ENCODE data around the gene OTOP3. TPM values are rescaled to one million over a fixed set of nuclear protein-coding genes. Genes with fewer than 3 reads are reported as not detected.

OTOP3 gene
- total RNA-seq, 1 experiment from 2014 or later, result not detected

- Histone ChIP-seq H3K4me2 (ENCODE audit: insufficient read depth, insufficient read length, low read length) (no peak overlapping the region), H2AK5ac (ENCODE audit: insufficient read length, low read length) (no peak overlapping the region), H2BK20ac (ENCODE audit: low read depth, low read length, poor library complexity, severe bottlenecking) (no peak overlapping the region), H3K4me1 (ENCODE audit: insufficient read depth, low read length) (no peaks in the 10 kb centered on the region), H3K18ac (ENCODE audit: insufficient read length, low read depth, low read length) (no peak overlapping the region), H2BK12ac (ENCODE audit: insufficient read length, low read depth, low read length) (no peak overlapping the region), H4K8ac (replicated peaks; ENCODE audit: insufficient read length, low read depth, low read length) (no peak overlapping the region), H4K20me1 (ENCODE audit: control insufficient read depth, insufficient read depth, insufficient read length) (no peaks in the 10 kb centered on the region), H2BK15ac (ENCODE audit: low read depth, low read length) (no peak overlapping the region), H3K23me2 (ENCODE audit: insufficient read length, low read depth, low read length, poor library complexity, severe bottlenecking) (peaks cover 5% of the 10 kb centered on the region), H3K79me2 (ENCODE audit: insufficient read depth, low read length) (no peaks in the 10 kb centered on the region), H3K27me3 (ENCODE audit: insufficient read depth, low read length) (peaks cover 43% of the 10 kb centered on the region), H4K5ac (ENCODE audit: insufficient read length, low read depth, low read length) (no peak overlapping the region), H3K9ac (ENCODE audit: extremely low read depth, insufficient read length, low read length) (no peak overlapping the region), H2BK5ac (ENCODE audit: insufficient read length, low read length) (no peak overlapping the region), H2BK120ac (ENCODE audit: low read depth, low read length, poor library complexity, severe bottlenecking) (no peak overlapping the region), H3K14ac (ENCODE audit: insufficient read depth, low read length) (no peak overlapping the region), H3K79me1 (ENCODE audit: insufficient read depth, low read depth, low read length, poor library complexity, severe bottlenecking) (no peaks in the 10 kb centered on the region), H3K9me3 (ENCODE audit: control insufficient read depth, low read depth, low read length) (no peaks in the 10 kb centered on the region), H2AFZ (ENCODE audit: low read length) (no peak overlapping the region), H3K56ac (ENCODE audit: insufficient read length, low read depth, low read length) (no peak overlapping the region), H3K4ac (ENCODE audit: low read depth, low read length) (no peak overlapping the region), H4K91ac (ENCODE audit: insufficient read length, low read depth, low read length) (no peak overlapping the region), H3K23ac (ENCODE audit: insufficient read length, low read depth, low read length) (no peak overlapping the region), H3K27ac (ENCODE audit: insufficient read length, low read depth, low read length) (no peak overlapping the region), H3T11ph (ENCODE audit: low read length) (no peak overlapping the region)
- no peaks in the 10 kb centered on the region for H3K36me3 Mint-ChIP-seq (ENCODE audit: insufficient read depth in 1 of 3, low read depth in 3 of 3)
- peaks cover 0 to 5% of the 10 kb centered on the region in 2 experiments; a peak in 2 of 5 replicates for H3K9me3 Mint-ChIP-seq
- DNase-seq, result peak; percentile 24
- WGBS (ENCODE audit: extremely low coverage, insufficient read length, low lambda C conversion rate), result no CpG with 5 or more reads among the region's 3 CpGs
- no peak overlapping the region for H3K27ac Mint-ChIP-seq
- no peak for TF ChIP-seq CTCF (conservative IDR thresholded peaks at IDR 0.05)
- peak overlapping the region in 1 of 2 experiments; percentile 80; a peak in 1 of 5 replicates for H3K4me3 Mint-ChIP-seq
- peaks cover 15 to 26% of the 10 kb centered on the region in 2 experiments for H3K4me1 Mint-ChIP-seq
- peaks cover 94% of the 10 kb centered on the region for H3K27me3 Mint-ChIP-seq (ENCODE audit: low read depth)
Observed at GRCh38 chr17:74925242-74925641, 10.5 kb upstream of the OTOP3 start.

Data from H9 (cell line).